SKM-1 (cell line): ENCODE measurements around the gene ATP2C1.
A peak's percentile ranks its signal among the peaks of the same experiment; 100 is the strongest.

ENCODE experiments used
- DNase-seq: peaks from one replicate; lab custom pipeline; 2025; ENCODE audit not compliant: unreplicated experiment; lab: John Stamatoyannopoulos, UW

ATP2C1 gene

GRCh38 chr3:130894130-130894985, 474 bp downstream of the ATP2C1 start:
- no peak for DNase-seq

- DNase-seq, result no peak
These were observed 1.0 kb downstream of the ATP2C1 start for GRCh38 chr3:130894986-130895280.

DNA sequence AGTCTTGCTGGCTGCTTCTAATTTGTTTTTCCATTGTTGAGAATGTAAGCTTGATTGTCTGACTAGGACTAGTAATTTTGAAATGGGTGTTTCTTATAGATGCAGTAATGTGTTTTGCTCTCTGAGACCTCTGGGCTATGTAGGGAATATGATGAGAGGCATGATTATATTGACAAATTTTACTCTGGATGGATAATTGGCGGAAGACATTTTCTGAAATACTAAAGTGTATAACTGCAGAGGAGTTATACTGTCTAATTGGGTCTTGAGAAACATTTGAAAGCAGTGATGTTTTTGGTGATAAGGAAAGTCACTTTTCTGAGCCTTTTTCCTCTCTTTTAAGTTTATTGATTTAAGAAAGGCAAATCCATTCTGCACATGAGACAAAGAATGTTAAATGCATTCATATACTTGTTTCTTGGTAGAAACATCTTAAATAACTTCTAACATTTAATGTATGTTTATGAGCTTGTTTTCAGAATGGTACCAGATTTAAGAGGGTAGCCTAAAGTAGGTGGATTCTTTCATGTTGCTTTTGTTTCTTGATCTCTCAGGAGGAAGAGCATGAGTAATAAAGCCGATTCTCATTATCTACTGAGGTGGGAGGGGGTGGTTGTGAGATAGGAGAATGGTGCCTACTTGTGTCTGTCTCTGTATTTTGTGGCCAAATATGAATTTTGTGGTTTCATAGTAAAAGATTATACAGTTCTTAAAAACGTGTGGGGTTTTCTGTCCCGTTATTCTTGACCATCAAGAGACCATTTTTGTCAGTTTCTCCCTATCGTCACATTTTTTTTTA, 2.0 kb downstream of the ATP2C1 start:
- no peak for DNase-seq

DNA sequence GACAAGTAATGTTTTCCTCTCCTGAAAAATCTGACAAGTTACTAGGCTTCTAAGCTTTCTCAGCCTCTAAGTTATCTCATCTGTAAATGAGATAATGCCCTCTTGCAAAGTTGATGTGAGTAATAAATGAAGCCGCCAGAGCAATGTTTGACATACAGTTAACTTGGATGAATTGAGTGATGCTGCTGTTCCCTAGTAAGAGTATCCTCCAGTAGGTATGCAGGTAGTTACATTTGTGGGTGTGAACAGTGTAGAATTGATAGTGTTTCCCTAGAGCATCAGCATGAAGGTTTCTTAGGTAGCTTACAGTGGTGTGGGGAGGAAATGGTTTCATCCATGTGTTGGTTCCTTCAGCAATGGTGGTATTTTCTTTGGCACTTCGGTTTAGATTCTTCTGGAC, 3.4 kb downstream of the ATP2C1 start:
- DNase-seq, result no peak

- no peak for DNase-seq
These were observed 7.1 kb downstream of the ATP2C1 start for GRCh38 chr3:130900959-130901358.

- peak; percentile 12 for DNase-seq
These were observed 7.8 kb downstream of the ATP2C1 start for GRCh38 chr3:130901463-130902204.

- DNase-seq, result no peak
These were observed 9.6 kb downstream of the ATP2C1 start for GRCh38 chr3:130903412-130903908.

GRCh38 chr3:130904491-130904890, 10.6 kb downstream of the ATP2C1 start:
- DNase-seq, result no peak

DNA sequence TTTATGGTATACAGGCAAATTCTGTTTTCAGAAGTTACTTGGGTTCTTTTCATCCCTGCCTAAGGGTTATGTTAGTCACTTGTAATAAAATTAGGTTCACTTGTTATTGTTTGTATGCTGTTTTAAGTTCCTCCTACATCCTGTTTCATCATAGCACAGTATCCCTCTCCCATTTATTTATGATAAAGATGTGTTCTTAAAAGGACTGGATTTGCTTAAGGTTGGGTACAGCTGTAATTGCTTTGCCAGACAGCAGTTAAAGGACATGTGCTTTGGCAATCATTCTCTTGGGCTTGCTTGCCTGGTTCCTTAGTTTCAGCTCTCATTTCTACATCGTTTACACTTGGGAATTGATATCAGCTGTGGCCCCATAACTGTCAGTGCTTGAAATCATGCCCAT, 11.7 kb downstream of the ATP2C1 start:
- no peak for DNase-seq

GRCh38 chr3:130906374-130906995, 12.6 kb downstream of the ATP2C1 start:
- no peak for DNase-seq

DNA sequence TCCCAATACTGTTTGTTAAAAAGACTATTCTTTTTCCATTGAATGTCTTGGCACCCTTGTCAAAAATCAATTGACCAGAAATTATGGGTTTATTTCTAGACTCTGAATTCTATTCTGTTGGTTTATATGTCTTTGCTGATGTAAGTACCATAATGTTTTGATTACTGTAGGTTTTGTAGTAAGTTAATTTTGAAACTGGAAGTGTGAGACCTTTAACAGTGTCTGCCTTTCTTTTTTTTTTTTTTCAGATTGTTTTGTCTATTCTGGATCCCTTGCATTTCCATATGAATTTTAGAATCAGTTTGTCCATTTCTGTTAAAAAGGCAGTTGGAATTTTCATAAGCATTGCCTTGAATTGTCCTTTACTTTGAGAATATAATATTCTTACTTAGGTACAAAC, 13.6 kb downstream of the ATP2C1 start:
- DNase-seq, result no peak

DNA sequence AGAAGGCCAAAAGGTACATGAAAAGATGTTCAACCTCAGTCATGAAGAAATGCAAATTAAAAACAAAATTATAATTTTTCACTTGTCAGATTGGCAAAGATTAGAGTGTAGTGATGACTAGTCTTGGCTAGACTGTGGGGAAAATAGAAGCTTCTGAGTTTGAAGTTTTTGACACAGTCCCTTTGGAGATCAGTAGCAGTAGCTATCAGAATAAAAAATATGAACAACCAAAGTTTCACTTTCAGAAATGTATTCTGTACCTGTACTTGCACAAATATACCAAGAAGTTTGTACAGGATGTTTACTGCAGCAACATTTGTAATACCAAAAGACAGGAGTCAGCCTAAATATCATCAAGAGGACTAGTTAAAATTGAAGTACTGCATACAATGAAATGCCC, 14.1 kb downstream of the ATP2C1 start:
- DNase-seq, result no peak

GRCh38 chr3:130915567-130916292, 21.8 kb downstream of the ATP2C1 start:
- DNase-seq, result no peak

GRCh38 chr3:130916507-130917167, 22.8 kb downstream of the ATP2C1 start:
- DNase-seq, result no peak

- no peak for DNase-seq
These were observed 24.4 kb downstream of the ATP2C1 start for GRCh38 chr3:130918328-130918727.

DNA sequence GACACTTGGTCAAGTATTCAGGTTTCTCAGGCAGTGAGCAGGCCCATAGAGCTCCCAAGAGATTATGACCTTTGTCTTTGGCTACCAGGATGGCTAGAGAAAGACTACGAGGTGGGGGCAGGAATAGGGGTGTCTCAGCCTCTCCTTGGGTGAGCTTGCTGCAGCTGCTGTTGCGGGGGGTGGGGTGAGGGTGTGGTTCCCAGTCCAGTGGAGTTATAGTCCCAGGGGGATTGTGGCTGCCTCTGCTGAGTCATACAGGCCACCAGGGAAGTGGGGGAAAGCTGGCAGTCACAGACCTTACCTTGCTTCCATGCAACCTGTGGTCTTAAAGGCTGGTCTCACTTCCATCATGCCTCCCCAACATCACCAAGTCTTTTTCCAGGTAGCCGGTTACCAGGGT, 31.7 kb downstream of the ATP2C1 start:
- DNase-seq, result no peak

GRCh38 chr3:130926504-130926903, 32.6 kb downstream of the ATP2C1 start:
- DNase-seq, result no peak

GRCh38 chr3:130929804-130930203, 35.9 kb downstream of the ATP2C1 start:
- DNase-seq, result no peak

GRCh38 chr3:130932979-130933378, 39.1 kb downstream of the ATP2C1 start:
- no peak for DNase-seq

DNA sequence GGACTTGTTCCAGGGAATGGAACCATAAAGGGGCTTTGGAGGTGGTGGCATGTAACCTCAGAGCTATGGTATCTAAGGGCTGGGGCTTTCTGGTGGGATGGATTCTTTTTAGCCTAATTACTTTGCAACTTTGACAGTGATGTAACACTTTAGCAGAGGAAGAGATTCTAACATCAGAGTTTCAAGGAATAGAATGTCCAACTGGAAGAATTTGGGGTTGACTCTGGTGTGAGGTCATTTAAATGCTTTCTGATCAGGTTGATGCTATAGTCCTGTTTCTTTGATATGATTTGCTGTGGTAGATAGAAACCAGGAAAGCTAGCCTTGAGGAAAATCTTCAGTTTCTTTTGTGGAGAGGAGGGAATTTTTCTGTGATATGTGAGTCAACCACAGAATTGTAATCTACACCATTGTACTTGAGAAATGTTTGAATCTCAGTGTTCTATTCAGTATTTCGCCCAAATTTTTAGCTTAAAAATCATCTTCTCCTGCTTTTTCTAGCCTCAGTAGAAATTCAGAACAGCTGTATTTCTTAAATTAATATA, 40.0 kb downstream of the ATP2C1 start:
- no peak for DNase-seq
